HG02571 (cell line): ENCODE data around the gene CCDC9B.

ENCODE experiments used
- ATAC-seq: cut with Tn5 transposase; IDR thresholded peaks from one replicate; pipeline ENCODE4 v1.9.1; 2021; ENCODE audit warnings: mild to moderate bottlenecking, moderate library complexity; ENCODE audit not compliant: unreplicated experiment

The CCDC9B gene

GRCh38 chr15:40345867-40346578, 5.3 kb upstream of the CCDC9B start:
- no peak for ATAC-seq

- no peak for ATAC-seq
Measured at GRCh38 chr15:40345225-40345866, 4.6 kb upstream of the CCDC9B start.

GRCh38 chr15:40344631-40345120, 3.9 kb upstream of the CCDC9B start:
- ATAC-seq = no peak

- ATAC-seq = no peak
Measured at GRCh38 chr15:40344217-40344616, 3.5 kb upstream of the CCDC9B start.

- no peak for ATAC-seq
Measured at GRCh38 chr15:40343512-40343911, 2.8 kb upstream of the CCDC9B start.

GRCh38 chr15:40342416-40343320, 1.9 kb upstream of the CCDC9B start:
- no peak for ATAC-seq

- ATAC-seq = no peak
Measured at GRCh38 chr15:40340038-40340739, 550 bp downstream of the CCDC9B start.

GRCh38 chr15:40339621-40339945, 1.2 kb downstream of the CCDC9B start:
- ATAC-seq = no peak

GRCh38 chr15:40338921-40339620, 1.7 kb downstream of the CCDC9B start:
- no peak for ATAC-seq

GRCh38 chr15:40338041-40338657, 2.6 kb downstream of the CCDC9B start:
- no peak for ATAC-seq

GRCh38 chr15:40337597-40337996, 3.1 kb downstream of the CCDC9B start:
- ATAC-seq = no peak

GRCh38 chr15:40336744-40337122, 4.0 kb downstream of the CCDC9B start:
- ATAC-seq = no peak

GRCh38 chr15:40335938-40336743, 4.6 kb downstream of the CCDC9B start:
- ATAC-seq = no peak

GRCh38 chr15:40334941-40335795, 5.6 kb downstream of the CCDC9B start:
- no peak for ATAC-seq

- ATAC-seq = no peak
Measured at GRCh38 chr15:40334541-40334940, 6.2 kb downstream of the CCDC9B start.

- ATAC-seq = no peak
Measured at GRCh38 chr15:40333922-40334492, 6.7 kb downstream of the CCDC9B start.

- ATAC-seq = no peak
Measured at GRCh38 chr15:40332113-40332781, 8.5 kb downstream of the CCDC9B start.
